ACC112 (cell line): ENCODE data around the gene DNAJB6.
"Not testable (repeated sequence)": the region's sequence is repeated elsewhere in the genome, so short reads cannot be mapped to it uniquely, and the experiment has no call there.

Experiments
- H2AFZ ChIP-seq: fragments of 200-600 bp; sonication (generic); one replicate; pipeline ENCODE4 v1.6.0; 2017; ENCODE audit warnings: antibody characterized with exemption, low read length; ENCODE audit not compliant: unreplicated experiment
- H3K27ac ChIP-seq: fragments of 200-600 bp; sonication (generic); 2 replicates; pipeline ENCODE4 v1.5.1; 2014; ENCODE audit warnings: low read depth, mild to moderate bottlenecking, antibody characterized with exemption, low read length, moderate library complexity
- H3K27me3 ChIP-seq: fragments of 200-600 bp; sonication (generic); 2 replicates; pipeline ENCODE4 v1.6.1; 2014; ENCODE audit warnings: mild to moderate bottlenecking, antibody characterized with exemption, low read length, moderate library complexity, mixed read lengths; ENCODE audit not compliant: insufficient read depth
- H3K36me3 ChIP-seq: fragments of 200-600 bp; sonication (generic); 2 replicates; pipeline ENCODE4 v1.6.1; 2016; ENCODE audit warnings: mild to moderate bottlenecking, antibody characterized with exemption, low read length, moderate library complexity, mixed read lengths; ENCODE audit not compliant: insufficient read depth
- H3K4me1 ChIP-seq: fragments of 200-600 bp; sonication (generic); one replicate; pipeline ENCODE4 v1.6.1; 2016; ENCODE audit warnings: low read length, mixed read lengths; ENCODE audit not compliant: insufficient read depth, unreplicated experiment, control insufficient read depth
- H3K4me3 ChIP-seq: fragments of 200-600 bp; sonication (generic); 2 replicates; pipeline ENCODE4 v1.5.1; 2014; ENCODE audit warnings: mild to moderate bottlenecking, low read depth, low read length
- H3K79me2 ChIP-seq: fragments of 200-600 bp; sonication (generic); one replicate; pipeline ENCODE4 v1.6.0; 2016; ENCODE audit warnings: low read length; ENCODE audit not compliant: control insufficient read depth, unreplicated experiment, insufficient read depth

DNAJB6 gene

GRCh38 chr7:157329447-157329846 is 7.4 kb upstream of the DNAJB6 start:
- no peak overlapping the region for H2AFZ ChIP-seq
- no peak overlapping the region for H3K27ac ChIP-seq
- no peak overlapping the region for H3K4me3 ChIP-seq
- no peaks in the 10 kb centered on the region for H3K79me2 ChIP-seq
- H3K27me3 ChIP-seq: no peaks in the 10 kb centered on the region
- H3K36me3 ChIP-seq: no peaks in the 10 kb centered on the region
- H3K4me1 ChIP-seq: no peaks in the 10 kb centered on the region

GRCh38 chr7:157330567-157330966 is 6.2 kb upstream of the DNAJB6 start:
- not testable (repeated sequence) for H2AFZ ChIP-seq, H3K36me3 ChIP-seq, H3K27me3 ChIP-seq

GRCh38 chr7:157331049-157331448 is 5.8 kb upstream of the DNAJB6 start:
- not testable (repeated sequence) for H3K27ac ChIP-seq, H3K27me3 ChIP-seq, H3K4me1 ChIP-seq, H3K36me3 ChIP-seq, H2AFZ ChIP-seq, H3K4me3 ChIP-seq, H3K79me2 ChIP-seq

More at GRCh38 chr7:157330567-157330966, 6.2 kb upstream of the DNAJB6 start:
- not testable (repeated sequence) for H3K4me1 ChIP-seq, H3K27ac ChIP-seq, H3K4me3 ChIP-seq, H3K79me2 ChIP-seq

- peaks cover 11% of the 10 kb centered on the region for H3K4me1 ChIP-seq
- H3K36me3 ChIP-seq: no peaks in the 10 kb centered on the region
- peaks cover 32% of the 10 kb centered on the region for H3K79me2 ChIP-seq
- no peak overlapping the region for H2AFZ ChIP-seq
- no peaks in the 10 kb centered on the region for H3K27me3 ChIP-seq
- H3K27ac ChIP-seq: no peak overlapping the region
- no peak overlapping the region for H3K4me3 ChIP-seq
Observed at GRCh38 chr7:157335236-157335635, 1.6 kb upstream of the DNAJB6 start.

GRCh38 chr7:157335991-157336382 is 817 bp upstream of the DNAJB6 start:
- peak overlapping the region; percentile 99 for H3K4me3 ChIP-seq
- H3K79me2 ChIP-seq: peaks cover 39% of the 10 kb centered on the region
- H3K27me3 ChIP-seq: no peaks in the 10 kb centered on the region
- peak overlapping the region; percentile 86 for H2AFZ ChIP-seq
- no peaks in the 10 kb centered on the region for H3K36me3 ChIP-seq
- H3K27ac ChIP-seq: peak overlapping the region; percentile 86
- H3K4me1 ChIP-seq: peaks cover 11% of the 10 kb centered on the region

- Histone ChIP-seq H3K27me3 (no peaks in the 10 kb centered on the region), H2AFZ (no peak overlapping the region), H3K4me3 (peak overlapping the region; percentile 99), H3K79me2 (peaks cover 52% of the 10 kb centered on the region), H3K4me1 (peaks cover 11% of the 10 kb centered on the region), H3K36me3 (no peaks in the 10 kb centered on the region), H3K27ac (peak overlapping the region; percentile 86)
Observed at GRCh38 chr7:157337316-157338149, 729 bp downstream of the DNAJB6 start.

GRCh38 chr7:157339777-157340677 is 3.2 kb downstream of the DNAJB6 start:
- Histone ChIP-seq H3K36me3 (no peaks in the 10 kb centered on the region), H3K4me3 (peak overlapping the region; percentile 13; the same call in 1 of the 2 replicates), H3K4me1 (peaks cover 11% of the 10 kb centered on the region), H3K27me3 (no peaks in the 10 kb centered on the region), H2AFZ (no peak overlapping the region), H3K79me2 (peaks cover 72% of the 10 kb centered on the region), H3K27ac (no peak overlapping the region)

GRCh38 chr7:157347217-157347904 is 10.6 kb downstream of the DNAJB6 start:
- no peaks in the 10 kb centered on the region for H3K27me3 ChIP-seq
- H2AFZ ChIP-seq: no peak overlapping the region
- H3K79me2 ChIP-seq: peaks cover 96% of the 10 kb centered on the region
- H3K4me3 ChIP-seq: peak overlapping the region; percentile 52; the same call in 1 of the 2 replicates
- peak overlapping the region; percentile 69 for H3K27ac ChIP-seq
- H3K4me1 ChIP-seq: peaks cover 17% of the 10 kb centered on the region
- H3K36me3 ChIP-seq: no peaks in the 10 kb centered on the region

GRCh38 chr7:157348548-157348947 is 11.7 kb downstream of the DNAJB6 start:
- Histone ChIP-seq H3K36me3 (no peaks in the 10 kb centered on the region), H3K4me1 (peaks cover 17% of the 10 kb centered on the region), H2AFZ (no peak overlapping the region), H3K79me2 (peaks cover 95% of the 10 kb centered on the region), H3K4me3 (no peak overlapping the region), H3K27me3 (no peaks in the 10 kb centered on the region), H3K27ac (no peak overlapping the region)

GRCh38 chr7:157352516-157352915 is 15.7 kb downstream of the DNAJB6 start:
- H3K27ac ChIP-seq: no peak overlapping the region
- no peaks in the 10 kb centered on the region for H3K36me3 ChIP-seq
- H3K27me3 ChIP-seq: no peaks in the 10 kb centered on the region
- H2AFZ ChIP-seq: no peak overlapping the region
- peaks cover 100% of the 10 kb centered on the region for H3K79me2 ChIP-seq
- H3K4me1 ChIP-seq: peaks cover 16% of the 10 kb centered on the region
- no peak overlapping the region for H3K4me3 ChIP-seq
